Measurements from ENCODE around the gene METTL22.

The METTL22 gene

DNA sequence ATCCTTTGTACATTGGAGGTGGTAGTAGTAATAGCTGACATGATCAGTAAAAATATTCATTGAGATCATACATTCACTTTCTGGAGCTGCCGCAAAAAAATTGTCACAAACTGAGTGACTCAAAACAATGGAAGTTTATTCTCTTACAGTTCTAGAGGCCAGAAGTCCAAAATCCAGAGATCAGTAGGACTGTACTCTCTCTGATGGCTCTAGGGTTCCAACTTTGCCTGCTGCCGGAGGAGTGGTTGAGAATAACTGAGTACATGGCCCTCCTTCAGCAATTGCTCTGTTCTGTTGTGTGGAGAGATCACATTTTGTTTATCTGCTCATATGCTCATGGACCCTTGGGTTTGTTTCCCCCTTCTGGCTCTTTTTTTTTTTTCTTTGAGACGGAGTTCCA is 76.5 kb downstream of the METTL22 start:
- DNase-seq: no peak
